WTC11 (cell line): ENCODE results near the gene TEX26.

Experiments
- CBFB ChIP-seq: sonication (generic); formaldehyde crosslinking; IDR thresholded peaks from 2 replicates; pipeline ENCODE4 v1.8.1; 2022; ENCODE audit warnings: mild to moderate bottlenecking, low read depth, missing genetic modification reagents
- SOX15 ChIP-seq: fragments of 250-450 bp; sonication (Bioruptor Pico); IDR thresholded peaks from 2 replicates; pipeline ENCODE4 v1.9.0; 2021; ENCODE audit warnings: mild to moderate bottlenecking
- TCF7 ChIP-seq: sonication (generic); formaldehyde crosslinking; IDR thresholded peaks from 2 replicates; pipeline ENCODE4 v1.8.0; 2022; ENCODE audit warnings: mild to moderate bottlenecking, low read depth, missing genetic modification reagents, moderate library complexity
- TF ChIP-seq, protein P1 (sequence below): fragments of 200-600 bp; IDR thresholded peaks from 2 replicates; pipeline ENCODE4 v1.8.0; 2022; ENCODE audit warnings: antibody characterized with exemption

DNA sequence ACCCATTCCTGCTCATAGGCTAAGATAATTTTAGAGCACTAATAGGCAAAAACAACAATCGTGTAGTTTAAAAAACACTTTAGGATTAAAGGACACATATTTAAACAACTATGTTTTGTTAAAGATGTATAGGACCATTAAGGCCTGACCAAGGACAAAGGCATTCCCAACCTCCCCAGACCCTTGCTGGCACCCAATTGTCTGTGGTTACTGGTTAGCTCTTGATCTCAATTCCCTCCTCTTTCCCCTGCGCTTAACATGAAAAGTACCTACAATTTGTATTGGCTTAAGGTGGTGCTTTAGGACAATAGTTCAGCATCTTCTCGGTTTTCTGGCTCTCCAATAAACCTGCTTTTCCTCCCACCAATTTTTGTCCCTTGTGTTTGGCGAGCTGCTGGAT, 51.0 kb downstream of the TEX26 start:
- no peak for TF ChIP-seq CBFB (CRISPR knock-in tag)
- TF ChIP-seq, protein P1, sequence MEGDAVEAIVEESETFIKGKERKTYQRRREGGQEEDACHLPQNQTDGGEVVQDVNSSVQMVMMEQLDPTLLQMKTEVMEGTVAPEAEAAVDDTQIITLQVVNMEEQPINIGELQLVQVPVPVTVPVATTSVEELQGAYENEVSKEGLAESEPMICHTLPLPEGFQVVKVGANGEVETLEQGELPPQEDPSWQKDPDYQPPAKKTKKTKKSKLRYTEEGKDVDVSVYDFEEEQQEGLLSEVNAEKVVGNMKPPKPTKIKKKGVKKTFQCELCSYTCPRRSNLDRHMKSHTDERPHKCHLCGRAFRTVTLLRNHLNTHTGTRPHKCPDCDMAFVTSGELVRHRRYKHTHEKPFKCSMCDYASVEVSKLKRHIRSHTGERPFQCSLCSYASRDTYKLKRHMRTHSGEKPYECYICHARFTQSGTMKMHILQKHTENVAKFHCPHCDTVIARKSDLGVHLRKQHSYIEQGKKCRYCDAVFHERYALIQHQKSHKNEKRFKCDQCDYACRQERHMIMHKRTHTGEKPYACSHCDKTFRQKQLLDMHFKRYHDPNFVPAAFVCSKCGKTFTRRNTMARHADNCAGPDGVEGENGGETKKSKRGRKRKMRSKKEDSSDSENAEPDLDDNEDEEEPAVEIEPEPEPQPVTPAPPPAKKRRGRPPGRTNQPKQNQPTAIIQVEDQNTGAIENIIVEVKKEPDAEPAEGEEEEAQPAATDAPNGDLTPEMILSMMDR, result no peak
- TF ChIP-seq TCF7, result no peak
- no peak for TF ChIP-seq SOX15 (CRISPR knock-in tag)
